Activated CD4-positive, CD25-positive, alpha-beta regulatory T cell treated with anti-CD3 and anti-CD28 coated beads, Interleukin-2, amount 50 U/mL, for 72 hours (primary cell): ENCODE results near the gene MPDZ.

Experiments
- DNase-seq: peaks from one replicate; pipeline ENCODE4 v3.0.0; 2021

MPDZ gene

DNA sequence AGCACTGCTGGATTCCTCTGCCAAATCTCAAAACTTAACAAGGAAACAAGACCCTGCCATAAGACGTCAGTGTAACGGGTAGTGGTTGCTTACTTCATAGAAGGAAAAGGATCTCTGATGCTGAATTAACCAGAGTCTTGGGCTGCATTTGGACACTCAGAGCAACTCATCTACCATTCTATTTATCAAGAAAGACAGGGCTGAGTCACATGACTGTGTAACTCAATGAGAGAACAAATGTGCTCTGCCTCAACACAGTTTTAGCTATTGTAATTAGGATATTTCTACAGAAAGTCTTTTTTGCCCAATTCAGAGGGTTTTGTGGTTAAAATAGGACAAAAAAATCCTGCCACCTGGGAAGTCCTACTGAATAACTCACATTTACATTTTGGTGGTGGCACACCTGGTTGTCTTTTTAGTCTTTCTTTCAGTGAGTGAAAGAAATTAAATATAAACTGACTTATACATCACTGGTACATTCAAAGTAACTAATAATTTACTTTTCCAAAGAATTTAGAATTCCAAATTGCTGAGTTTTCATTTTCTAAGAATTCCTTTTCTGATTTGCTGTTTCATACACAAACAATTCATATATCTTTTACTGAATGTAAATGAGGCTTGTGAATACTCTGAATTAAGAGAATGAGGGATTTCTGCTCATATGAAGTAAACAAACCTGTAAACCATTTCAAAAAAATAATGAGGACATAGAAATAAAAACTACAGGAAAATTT lies 104.4 kb downstream of the MPDZ start:
- no peak for DNase-seq

DNA sequence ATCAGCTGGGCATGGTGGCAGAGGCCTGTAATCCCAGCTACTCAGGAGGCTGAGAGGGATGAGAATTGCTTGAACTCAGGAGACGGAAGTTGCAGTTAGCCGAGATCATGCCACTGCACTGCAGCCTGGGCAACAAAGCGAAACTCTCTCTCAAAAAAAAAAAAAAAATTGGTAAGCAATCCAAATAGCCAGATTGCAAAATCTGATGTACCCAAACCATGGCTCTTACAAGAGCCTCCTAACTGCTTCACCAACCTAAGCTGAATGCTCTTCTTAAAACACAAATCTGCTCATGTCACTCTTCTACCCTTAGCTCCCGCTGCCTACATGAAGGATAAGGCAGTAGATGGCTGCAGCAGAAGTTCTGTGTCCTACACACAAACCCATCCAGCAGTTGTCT lies 105.9 kb downstream of the MPDZ start:
- no peak for DNase-seq

DNA sequence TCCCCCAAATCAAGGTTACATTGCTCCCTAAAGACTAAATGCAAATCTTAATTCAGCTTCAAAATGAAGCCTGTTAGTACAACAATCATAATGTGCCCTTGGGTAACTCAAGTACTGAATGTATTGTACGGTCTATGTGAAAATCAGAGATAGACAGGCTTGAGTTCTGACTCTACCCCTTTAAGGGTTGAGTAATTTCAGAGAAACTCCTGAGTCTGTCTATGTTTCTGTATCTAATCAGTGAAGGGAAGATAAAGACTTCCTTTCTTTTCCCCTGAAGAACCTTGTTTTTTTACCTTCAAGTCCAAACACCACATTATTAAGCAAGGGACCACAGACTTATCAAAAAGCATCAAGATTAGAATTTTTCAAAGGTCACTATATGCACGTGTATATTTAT lies 108.2 kb downstream of the MPDZ start:
- no peak for DNase-seq

- no peak for DNase-seq
Observed at GRCh38 chr9:13166996-13167395, 112.5 kb downstream of the MPDZ start.

DNA sequence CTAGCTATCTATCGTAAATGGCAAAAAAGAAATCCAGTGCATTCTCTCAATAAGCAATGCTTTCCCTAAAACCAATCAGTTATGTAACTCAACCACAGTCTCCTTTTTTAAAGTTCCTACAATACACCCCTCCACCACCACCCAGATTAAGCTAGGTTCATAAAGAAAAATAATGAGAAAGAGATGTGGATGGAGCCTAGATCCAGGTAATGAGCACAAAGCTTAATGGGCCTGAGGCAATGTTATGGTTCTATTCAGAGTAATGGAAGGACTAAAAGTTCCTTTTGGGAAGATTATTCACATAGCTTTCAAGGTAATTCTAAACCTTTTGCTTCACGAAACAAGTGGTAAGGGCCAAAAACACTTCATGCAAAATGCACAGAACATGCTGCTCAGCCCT lies 113.5 kb downstream of the MPDZ start:
- DNase-seq = no peak

DNA sequence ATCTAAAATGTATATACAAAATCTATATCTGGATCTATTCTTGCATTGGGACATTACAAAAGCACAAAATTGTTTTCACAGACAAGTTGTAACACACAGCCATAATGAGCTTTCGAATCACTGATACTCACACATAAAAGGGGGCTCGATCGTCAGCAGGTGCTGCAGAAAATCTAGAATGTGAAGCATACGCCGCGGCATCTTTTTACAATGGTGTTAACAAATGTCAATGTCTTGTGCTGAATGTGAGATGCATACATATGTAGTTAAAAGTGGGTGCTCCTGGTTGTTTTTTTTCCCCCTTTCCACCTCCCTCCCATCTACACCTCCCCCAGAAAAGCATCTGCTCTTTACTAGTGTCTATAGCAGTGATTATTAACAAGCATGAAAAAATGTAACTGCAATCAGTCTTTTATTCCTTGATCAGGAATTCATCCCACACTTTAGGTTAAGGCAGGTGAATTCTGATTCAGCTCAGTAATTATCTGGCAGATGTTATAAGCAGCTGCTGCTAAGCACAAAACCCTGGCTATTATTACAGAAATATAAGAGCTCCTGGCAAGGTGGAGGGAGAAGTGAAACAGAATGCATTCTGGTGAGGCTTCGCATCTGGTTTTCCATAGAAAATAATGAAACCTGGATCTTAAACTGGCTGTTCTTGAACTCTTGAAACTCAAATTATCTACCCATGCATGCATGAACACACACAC lies 114.1 kb downstream of the MPDZ start:
- no peak for DNase-seq

- no peak for DNase-seq
Observed at GRCh38 chr9:13163946-13164345, 115.5 kb downstream of the MPDZ start.

DNA sequence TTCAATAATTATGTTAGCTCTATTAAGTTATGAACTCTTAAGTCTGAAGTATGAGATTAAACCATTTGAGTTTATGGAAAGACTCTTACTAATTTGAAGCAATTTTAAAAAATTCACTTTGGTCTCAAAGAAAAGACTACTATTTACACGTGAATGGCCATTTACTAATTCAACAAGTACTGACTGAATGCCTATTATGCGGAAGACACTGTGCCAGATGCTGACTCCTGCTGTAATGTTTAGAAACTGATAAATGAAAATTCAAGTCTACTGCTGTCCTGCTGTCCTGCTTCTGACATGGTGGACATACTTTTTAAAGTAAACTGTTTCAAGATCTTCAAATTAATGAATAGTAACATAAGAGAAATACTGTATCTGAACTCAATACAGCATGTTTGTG lies 116.2 kb downstream of the MPDZ start:
- no peak for DNase-seq

- DNase-seq = no peak
Observed at GRCh38 chr9:13160051-13160450, 119.4 kb downstream of the MPDZ start.

DNA sequence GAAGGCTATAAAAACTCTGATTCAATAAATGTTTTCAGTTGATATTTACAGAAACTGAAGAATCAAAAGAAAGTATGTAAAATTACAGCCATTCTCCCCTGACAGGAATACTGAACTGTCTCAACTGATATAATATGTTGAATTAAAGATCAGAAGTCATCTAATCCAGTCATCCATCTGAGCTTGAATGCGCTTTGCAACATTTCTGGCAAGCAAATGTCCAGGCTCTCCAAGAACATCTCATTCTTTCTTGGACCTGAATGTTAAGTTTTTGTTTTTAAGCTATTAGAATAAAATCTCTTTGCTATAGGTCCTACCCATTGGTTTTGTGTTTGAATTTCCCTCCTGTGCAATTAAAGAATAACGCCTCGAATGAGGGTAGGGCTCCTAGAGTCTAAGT lies 120.5 kb downstream of the MPDZ start:
- no peak for DNase-seq

DNA sequence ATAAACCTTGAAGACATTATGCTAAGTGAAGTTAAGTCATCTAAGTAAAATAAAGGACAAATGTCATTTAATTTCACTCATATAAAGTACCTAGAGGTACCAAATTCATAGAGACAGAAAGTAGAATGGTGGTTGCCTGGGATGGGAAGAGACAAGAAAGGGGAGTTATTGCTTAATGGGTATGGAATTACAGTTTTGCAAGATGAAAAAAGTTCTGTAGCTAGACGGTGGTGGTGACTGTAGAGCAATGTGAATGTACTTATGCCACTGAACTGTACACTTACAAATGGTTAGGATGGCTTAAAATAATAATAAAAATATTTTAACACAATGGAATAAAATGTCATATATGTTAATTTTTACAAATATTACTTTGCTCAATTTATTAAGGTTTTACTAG lies 128.0 kb downstream of the MPDZ start:
- no peak for DNase-seq

GRCh38 chr9:13149454-13149853 lies 130.0 kb downstream of the MPDZ start:
- no peak for DNase-seq

DNA sequence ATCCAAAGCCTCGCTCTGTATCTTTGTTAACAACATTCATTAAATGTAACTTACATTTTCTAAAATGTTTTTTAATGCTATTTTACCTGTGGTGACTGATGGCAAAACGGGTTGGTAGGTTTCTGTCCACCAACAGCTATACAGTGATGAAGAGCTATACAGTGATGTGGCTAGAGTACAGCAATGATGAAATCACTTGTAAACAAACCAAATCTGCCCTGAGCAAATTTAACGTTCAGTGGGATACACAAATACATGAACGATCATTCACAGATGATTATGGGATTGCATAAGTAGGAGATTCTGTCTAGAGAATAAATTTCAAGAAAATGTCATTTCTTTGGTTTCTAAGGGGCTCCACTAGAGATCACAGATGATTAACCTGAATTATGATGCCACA lies 132.7 kb downstream of the MPDZ start:
- no peak for DNase-seq

- no peak for DNase-seq
Observed at GRCh38 chr9:13145340-13145739, 134.2 kb downstream of the MPDZ start.

GRCh38 chr9:13144166-13144775 lies 135.2 kb downstream of the MPDZ start:
- DNase-seq = no peak

DNA sequence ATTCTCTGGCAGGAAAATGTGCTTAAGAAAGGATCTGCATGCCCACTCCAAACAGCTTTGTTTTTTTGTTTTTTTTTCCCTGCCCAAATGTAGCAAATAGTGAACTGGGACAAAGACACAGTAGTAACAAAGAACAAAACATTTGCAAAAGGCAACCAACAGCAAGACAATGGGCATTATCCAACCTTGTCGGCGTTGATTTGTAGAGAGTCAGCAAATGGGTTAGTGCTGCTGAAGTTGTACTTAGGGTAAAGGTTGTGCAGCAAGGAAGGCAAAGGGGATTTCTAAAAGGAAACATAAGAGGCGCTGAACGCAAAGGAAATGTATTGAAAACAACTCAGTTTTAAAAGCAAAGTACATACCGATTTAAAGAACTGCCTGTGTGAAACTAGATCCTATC lies 136.2 kb downstream of the MPDZ start:
- DNase-seq = no peak

GRCh38 chr9:13142776-13143175 lies 136.7 kb downstream of the MPDZ start:
- DNase-seq = no peak

DNA sequence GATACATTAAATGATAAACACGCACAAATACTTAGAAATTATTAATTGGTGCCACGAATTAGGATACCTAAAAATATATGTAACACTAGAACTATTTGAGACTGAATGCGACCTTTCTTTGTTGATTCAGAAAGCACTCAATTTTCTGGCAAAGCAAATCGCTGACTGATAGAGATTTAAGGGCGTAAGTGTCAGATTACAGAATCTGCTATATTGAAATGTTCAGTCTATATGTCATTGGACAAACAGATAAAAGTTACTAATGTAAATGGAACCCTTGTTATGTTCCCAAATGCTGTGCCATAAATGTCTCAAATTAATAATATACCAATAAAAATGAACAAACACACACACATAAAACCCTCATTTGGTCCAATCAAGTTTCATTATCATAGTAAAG lies 137.9 kb downstream of the MPDZ start:
- DNase-seq = no peak

DNA sequence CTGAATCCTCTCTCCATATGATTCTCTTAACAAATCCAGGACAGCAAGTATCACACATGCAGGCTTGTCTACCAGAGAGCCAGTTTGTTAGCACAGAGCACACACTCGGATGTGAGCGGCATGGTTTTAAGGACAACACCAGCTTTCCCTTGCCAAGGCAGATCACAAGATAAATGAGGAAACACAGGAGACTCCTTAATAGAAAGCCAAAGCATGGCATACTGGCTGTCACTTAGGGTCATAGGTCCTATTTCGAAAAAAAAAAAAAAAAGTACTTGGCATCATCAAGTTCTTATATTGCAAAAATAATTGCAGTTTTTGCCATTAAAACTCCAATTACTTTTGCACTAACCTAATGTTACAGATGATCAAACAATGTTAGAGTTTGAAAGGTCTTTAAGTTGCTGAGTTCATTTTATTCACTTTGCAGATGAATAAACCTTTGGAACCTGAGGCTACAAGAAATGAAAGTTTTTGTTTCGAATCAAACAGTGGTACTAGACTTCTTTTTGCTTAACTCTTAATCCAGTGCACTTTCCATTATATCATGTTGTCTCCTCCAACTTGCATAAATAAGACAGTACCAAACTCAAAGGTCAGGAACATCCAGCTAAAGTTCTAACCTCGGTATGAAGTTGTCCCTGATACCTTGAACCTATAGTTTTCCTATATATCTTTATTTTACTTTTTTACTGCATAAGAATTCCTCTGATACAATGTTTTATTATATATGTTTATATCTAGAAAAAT lies 138.5 kb downstream of the MPDZ start:
- DNase-seq = no peak

DNA sequence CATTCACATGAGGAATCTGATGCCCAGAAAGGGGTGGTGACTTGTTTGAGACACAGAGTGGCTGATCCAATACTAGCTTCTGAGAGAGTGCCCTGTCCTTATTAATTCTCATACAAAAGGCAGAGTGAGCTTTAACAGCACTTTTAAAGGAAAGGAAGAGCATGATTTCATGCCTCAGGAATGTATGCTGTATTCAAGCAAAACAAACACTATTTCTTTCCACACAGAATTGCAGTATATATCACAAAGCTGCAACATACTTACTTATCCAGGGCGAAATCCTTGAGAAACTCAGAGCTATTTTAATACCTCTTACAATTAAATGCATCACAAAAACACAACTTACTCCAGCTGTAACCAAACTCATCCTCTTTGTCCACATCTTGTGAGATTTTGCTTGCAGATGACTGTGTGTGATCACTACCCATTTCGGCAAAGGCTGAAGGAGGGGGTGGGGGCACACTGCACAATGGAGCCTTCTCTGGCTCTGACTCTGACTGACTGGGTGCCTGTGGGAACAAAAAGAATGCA lies 139.8 kb downstream of the MPDZ start:
- no peak for DNase-seq

DNA sequence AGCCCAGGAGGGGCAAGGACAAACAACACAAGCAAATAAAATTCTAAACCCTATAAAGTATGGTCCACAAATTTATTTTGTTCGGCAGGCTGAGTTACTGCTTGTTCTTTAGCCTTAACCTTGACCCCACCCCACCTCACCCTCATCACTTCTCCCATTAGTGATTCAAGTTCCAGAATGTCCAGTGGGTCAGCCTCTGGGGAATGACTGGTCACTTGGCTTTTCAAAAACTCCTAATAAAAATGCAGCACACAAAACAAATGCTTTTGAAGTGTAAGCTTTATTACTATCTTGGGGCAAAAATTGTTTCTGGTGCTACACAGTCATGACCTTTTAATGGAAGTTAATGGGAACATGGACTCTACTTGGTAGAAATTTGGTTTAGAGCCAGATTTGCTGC lies 142.1 kb downstream of the MPDZ start:
- no peak for DNase-seq

GRCh38 chr9:13131991-13132390 lies 147.5 kb downstream of the MPDZ start:
- no peak for DNase-seq

DNA sequence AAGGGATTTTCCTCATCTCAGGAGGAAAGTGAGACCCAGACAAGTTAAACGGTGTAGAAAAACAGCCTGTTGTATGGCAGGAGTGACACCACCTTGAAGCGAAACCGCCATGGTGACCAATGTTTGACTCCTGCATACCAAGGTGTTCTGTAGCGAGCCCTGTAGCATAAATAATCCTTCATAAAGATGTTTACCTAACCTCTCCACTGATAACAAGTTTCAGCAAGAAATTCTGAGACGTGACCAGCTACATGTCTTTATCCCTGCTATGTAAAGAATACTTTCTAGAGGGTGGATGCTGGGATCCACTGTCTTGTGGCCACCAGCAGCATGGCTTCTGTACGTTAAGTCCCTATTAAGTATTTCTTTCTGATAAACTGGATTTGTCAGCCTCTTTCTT lies 148.1 kb downstream of the MPDZ start:
- DNase-seq = no peak
